GM19467 (cell line): ENCODE data around the gene PM20D1.
A peak's percentile ranks its signal among the peaks of the same experiment; 100 is the strongest.
"Not testable (repeated sequence)": the region's sequence is repeated elsewhere in the genome, so short reads cannot be mapped to it uniquely, and the experiment has no call there.

Source experiments
- ATAC-seq: cut with Tn5 transposase; IDR thresholded peaks from one replicate; pipeline ENCODE4 v1.9.1; 2021; ENCODE audit warnings: mild to moderate bottlenecking, moderate library complexity; ENCODE audit not compliant: unreplicated experiment

PM20D1 gene

GRCh38 chr1:205842229-205842628, 7.7 kb downstream of the PM20D1 start:
- no peak for ATAC-seq

GRCh38 chr1:205840146-205840923, 9.6 kb downstream of the PM20D1 start:
- ATAC-seq = no peak

GRCh38 chr1:205837382-205837970, 12.5 kb downstream of the PM20D1 start:
- ATAC-seq = no peak

- no peak for ATAC-seq
These were observed 15.2 kb downstream of the PM20D1 start for GRCh38 chr1:205834751-205835150.

GRCh38 chr1:205832326-205832751, 17.6 kb downstream of the PM20D1 start:
- ATAC-seq = no peak

- ATAC-seq = no peak
These were observed 22.3 kb downstream of the PM20D1 start for GRCh38 chr1:205827623-205828022.

GRCh38 chr1:205826995-205827394, 22.9 kb downstream of the PM20D1 start:
- ATAC-seq = no peak

GRCh38 chr1:205826016-205826806, 23.7 kb downstream of the PM20D1 start:
- no peak for ATAC-seq

GRCh38 chr1:205824180-205824579, 25.8 kb downstream of the PM20D1 start:
- no peak for ATAC-seq

GRCh38 chr1:205823260-205823659, 26.7 kb downstream of the PM20D1 start:
- ATAC-seq = not testable (repeated sequence)

GRCh38 chr1:205822397-205822796, 27.5 kb downstream of the PM20D1 start:
- ATAC-seq = no peak

GRCh38 chr1:205817988-205818387, 31.9 kb downstream of the PM20D1 start:
- ATAC-seq = no peak

- no peak for ATAC-seq
These were observed 32.6 kb downstream of the PM20D1 start for GRCh38 chr1:205817364-205817763.

- no peak for ATAC-seq
These were observed 36.2 kb downstream of the PM20D1 start for GRCh38 chr1:205813755-205814058.

- peak; percentile 82 for ATAC-seq
These were observed 36.8 kb downstream of the PM20D1 start, which contains the start of gene SLC41A1 for GRCh38 chr1:205812878-205813754. Gene SLC41A1 (minus strand): TSS chr1:205813198. CDS start chr1:205810441, 2,757 bp downstream.

GRCh38 chr1:205812271-205812877, 37.6 kb downstream of the PM20D1 start:
- ATAC-seq = no peak

GRCh38 chr1:205811660-205812059, 38.3 kb downstream of the PM20D1 start:
- ATAC-seq = no peak

- ATAC-seq = no peak
These were observed 39.3 kb downstream of the PM20D1 start for GRCh38 chr1:205810448-205811157.

- ATAC-seq = no peak
These were observed 40.0 kb downstream of the PM20D1 start for GRCh38 chr1:205809942-205810345.

GRCh38 chr1:205809469-205809868, 40.5 kb downstream of the PM20D1 start:
- ATAC-seq = no peak
